ENCODE measurements around the gene UTY.

DNA sequence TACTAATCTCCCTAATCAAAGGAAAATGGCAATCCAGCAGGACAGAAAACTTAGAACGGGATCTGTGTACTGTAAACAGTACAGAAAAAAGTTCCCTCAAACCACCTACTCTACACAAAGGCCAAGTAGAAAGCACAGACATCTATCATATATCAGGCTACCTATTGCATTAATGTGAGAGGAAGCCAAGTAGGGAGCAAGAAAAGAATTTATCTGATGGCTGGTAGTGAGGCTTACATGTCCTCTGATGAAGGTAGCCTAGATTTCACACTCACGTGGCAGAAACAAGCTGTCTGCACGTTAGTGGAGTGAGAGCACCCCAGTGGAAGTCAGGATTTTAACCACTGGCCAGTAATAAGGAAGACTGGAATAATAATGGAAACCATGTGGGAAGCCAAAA, 28.3 kb downstream of the UTY start:
- TF ChIP-seq, protein P1, sequence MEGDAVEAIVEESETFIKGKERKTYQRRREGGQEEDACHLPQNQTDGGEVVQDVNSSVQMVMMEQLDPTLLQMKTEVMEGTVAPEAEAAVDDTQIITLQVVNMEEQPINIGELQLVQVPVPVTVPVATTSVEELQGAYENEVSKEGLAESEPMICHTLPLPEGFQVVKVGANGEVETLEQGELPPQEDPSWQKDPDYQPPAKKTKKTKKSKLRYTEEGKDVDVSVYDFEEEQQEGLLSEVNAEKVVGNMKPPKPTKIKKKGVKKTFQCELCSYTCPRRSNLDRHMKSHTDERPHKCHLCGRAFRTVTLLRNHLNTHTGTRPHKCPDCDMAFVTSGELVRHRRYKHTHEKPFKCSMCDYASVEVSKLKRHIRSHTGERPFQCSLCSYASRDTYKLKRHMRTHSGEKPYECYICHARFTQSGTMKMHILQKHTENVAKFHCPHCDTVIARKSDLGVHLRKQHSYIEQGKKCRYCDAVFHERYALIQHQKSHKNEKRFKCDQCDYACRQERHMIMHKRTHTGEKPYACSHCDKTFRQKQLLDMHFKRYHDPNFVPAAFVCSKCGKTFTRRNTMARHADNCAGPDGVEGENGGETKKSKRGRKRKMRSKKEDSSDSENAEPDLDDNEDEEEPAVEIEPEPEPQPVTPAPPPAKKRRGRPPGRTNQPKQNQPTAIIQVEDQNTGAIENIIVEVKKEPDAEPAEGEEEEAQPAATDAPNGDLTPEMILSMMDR (conservative IDR thresholded peaks at IDR 0.05; ENCODE audit: low read depth, low read length), result no peak
- TF ChIP-seq EZH2 (IDR thresholded peaks at IDR 0.05; ENCODE audit: low read length, unreplicated experiment), result no peak

All from PC-3 (cell line).